ENCODE results near the gene USP31.

DNA sequence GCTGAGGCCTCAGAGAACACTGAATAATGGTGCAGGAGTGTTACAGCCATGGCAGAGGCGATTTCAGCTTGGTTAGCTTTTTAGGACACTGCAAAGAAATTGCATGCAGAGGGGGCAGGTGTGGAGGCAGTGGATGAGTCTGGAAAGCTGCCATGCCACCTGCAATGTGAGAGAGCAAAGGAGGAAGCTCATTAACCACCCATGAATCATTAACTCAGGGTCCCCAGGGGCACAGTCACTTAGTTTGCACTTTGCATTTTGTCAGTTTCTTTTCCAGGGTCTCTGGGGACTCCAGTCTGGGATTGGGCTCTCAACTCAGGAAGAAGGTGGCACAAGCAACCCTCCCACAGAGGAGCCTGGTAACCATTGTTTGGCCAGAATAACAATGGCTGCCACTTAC is 132.9 kb downstream of the USP31 start:
- TF ChIP-seq, protein P1, sequence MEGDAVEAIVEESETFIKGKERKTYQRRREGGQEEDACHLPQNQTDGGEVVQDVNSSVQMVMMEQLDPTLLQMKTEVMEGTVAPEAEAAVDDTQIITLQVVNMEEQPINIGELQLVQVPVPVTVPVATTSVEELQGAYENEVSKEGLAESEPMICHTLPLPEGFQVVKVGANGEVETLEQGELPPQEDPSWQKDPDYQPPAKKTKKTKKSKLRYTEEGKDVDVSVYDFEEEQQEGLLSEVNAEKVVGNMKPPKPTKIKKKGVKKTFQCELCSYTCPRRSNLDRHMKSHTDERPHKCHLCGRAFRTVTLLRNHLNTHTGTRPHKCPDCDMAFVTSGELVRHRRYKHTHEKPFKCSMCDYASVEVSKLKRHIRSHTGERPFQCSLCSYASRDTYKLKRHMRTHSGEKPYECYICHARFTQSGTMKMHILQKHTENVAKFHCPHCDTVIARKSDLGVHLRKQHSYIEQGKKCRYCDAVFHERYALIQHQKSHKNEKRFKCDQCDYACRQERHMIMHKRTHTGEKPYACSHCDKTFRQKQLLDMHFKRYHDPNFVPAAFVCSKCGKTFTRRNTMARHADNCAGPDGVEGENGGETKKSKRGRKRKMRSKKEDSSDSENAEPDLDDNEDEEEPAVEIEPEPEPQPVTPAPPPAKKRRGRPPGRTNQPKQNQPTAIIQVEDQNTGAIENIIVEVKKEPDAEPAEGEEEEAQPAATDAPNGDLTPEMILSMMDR (IDR thresholded peaks at IDR 0.05): no peak
- no peak for TF ChIP-seq EZH2 (IDR thresholded peaks at IDR 0.05; ENCODE audit: borderline replicate concordance, insufficient read depth, low read depth, low read length, poor library complexity, severe bottlenecking)

All from B cell (primary cell).